Endothelial cell of umbilical vein (primary cell): Measurements from ENCODE around the gene SH3RF1.

Experiments
- CTCF ChIP-seq, 2 donors: IDR thresholded peaks; 1 replicate in 1 of 2; 2 replicates in 1 of 2; pipeline ENCODE4 v1.5.1; 2011; ENCODE audit warnings: low read length in 2 of 2, mild to moderate bottlenecking in 2 of 2, moderate library complexity in 2 of 2, control low read depth in 1 of 2, inconsistent platforms in 1 of 2, low read depth in 1 of 2; ENCODE audit not compliant: insufficient read depth in 1 of 2; ENCODE audit errors: extremely low read depth in 1 of 2
- POLR2A ChIP-seq: IDR thresholded peaks from 2 replicates; pipeline ENCODE4 v1.6.1; 2012; ENCODE audit warnings: low read depth, mild to moderate bottlenecking, control low read depth, low read length
- POLR2AphosphoS5 ChIP-seq: IDR thresholded peaks from 2 replicates; pipeline ENCODE4 v1.6.1; 2012; ENCODE audit warnings: low read depth, mild to moderate bottlenecking, control low read depth, low read length, moderate library complexity; ENCODE audit not compliant: insufficient read depth

- TF ChIP-seq CTCF (IDR thresholded peaks at IDR 0.05; ENCODE audit: extremely low read depth in 1 of 2, insufficient read depth in 1 of 2, low read depth in 1 of 2, low read length in 2 of 2) (no peak), POLR2AphosphoS5 (no peak), POLR2A (no peak)
These were observed 11.8 kb upstream of the SH3RF1 start for GRCh38 chr4:169282429-169283113.
